ENCODE data around the gene MSANTD7. TPM values are rescaled to one million over a fixed set of nuclear protein-coding genes. Genes with fewer than 3 reads are reported as not detected.

Gene MSANTD7
- total and polyA plus RNA-seq, 9 of the 15 experiments (the other 6 are each of a cell fraction or from before 2014, with no cell fraction given) = 5.2 to 27.3 (median 23.6) TPM

- FAIRE-seq (no peak), DNase-seq (ENCODE audit: extremely low read depth in 1 of 4, low spot score in 3 of 4) (no peak), ATAC-seq (no peak)
- in situ Hi-C loops (cut with MboI) = no loop called here
- Histone ChIP-seq H3K4me1 (replicated peaks in 1 of 2; ENCODE audit: control insufficient read depth in 2 of 2, insufficient read depth in 2 of 2, low read length in 2 of 2) (peaks cover 8 to 18% of the 10 kb centered on the region in 2 experiments), H3K36me3 (ENCODE audit: control insufficient read depth, insufficient read depth, low read length) (peaks cover 57% of the 10 kb centered on the region), H3K9ac (ENCODE audit: insufficient read depth in 1 of 2, low read depth in 2 of 2, low read length in 2 of 2) (no peak overlapping the region), H3K9me1 (ENCODE audit: control insufficient read depth, insufficient read depth, low read length) (no peaks in the 10 kb centered on the region), H3K4me3 (no peak overlapping the region), H3K79me2 (ENCODE audit: control insufficient read depth, insufficient read depth, low read length) (peaks cover 73% of the 10 kb centered on the region), H3K27ac (ENCODE audit: extremely low read depth, low read depth, low read length) (no peak overlapping the region), H3K27me3 (ENCODE audit: control insufficient read depth in 2 of 2, insufficient read depth in 2 of 2, low read length in 2 of 2) (no peaks in the 10 kb centered on the region), H2AFZ (ENCODE audit: low read depth, low read length) (no peak overlapping the region), H3K4me2 (ENCODE audit: insufficient read depth, low read length) (no peak overlapping the region), H3K9me3 (replicated peaks; ENCODE audit: control insufficient read depth, insufficient read depth, low read depth, low read length) (no peaks in the 10 kb centered on the region), H4K20me1 (replicated peaks; ENCODE audit: control insufficient read depth, insufficient read depth, low read length) (peaks cover 7% of the 10 kb centered on the region; the same call in 1 of the 2 replicates)
- no TSS peak for BruUV-seq (replicated peaks)
- POLR2A ChIA-PET = interaction anchor here (1.2 kb wide), 1 partner anchor 113 kb away, joined by 3 read pairs; no protein-coding TSS in a partner anchor
- intact Hi-C loops (cut with micrococcal nuclease) = no loop called here
- 95% methylated on average over 2 of the region's 2 CpGs for WGBS (ENCODE audit: insufficient coverage, low coverage, missing lambda C conversion rate)
- CTCF ChIA-PET (ENCODE audit: low intra/inter-chr PET ratio) = no interaction called here
- TF ChIP-seq ZNF316 (IDR thresholded peaks at IDR 0.05) (peak; percentile 78), CBX5 (IDR thresholded peaks at IDR 0.05; ENCODE audit: borderline replicate concordance, low read depth) (no peak), ZNF354B (CRISPR knock-in tag; IDR thresholded peaks at IDR 0.05) (no peak), CHAMP1 (IDR thresholded peaks at IDR 0.05) (no peak), C11orf30 (IDR thresholded peaks at IDR 0.05; ENCODE audit: low read depth) (peak; percentile 43; the same call in 1 of the 2 replicates), MAFG (tag; conservative IDR thresholded peaks at IDR 0.05) (peak; percentile 24; the same call in 1 of the 2 replicates), ZNF217 (CRISPR knock-in tag; IDR thresholded peaks at IDR 0.05) (no peak)
- TF ChIP-seq, protein P1, sequence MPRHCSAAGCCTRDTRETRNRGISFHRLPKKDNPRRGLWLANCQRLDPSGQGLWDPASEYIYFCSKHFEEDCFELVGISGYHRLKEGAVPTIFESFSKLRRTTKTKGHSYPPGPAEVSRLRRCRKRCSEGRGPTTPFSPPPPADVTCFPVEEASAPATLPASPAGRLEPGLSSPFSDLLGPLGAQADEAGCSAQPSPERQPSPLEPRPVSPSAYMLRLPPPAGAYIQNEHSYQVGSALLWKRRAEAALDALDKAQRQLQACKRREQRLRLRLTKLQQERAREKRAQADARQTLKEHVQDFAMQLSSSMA (CRISPR knock-in tag; IDR thresholded peaks at IDR 0.05) = no peak
Measured at GRCh38 chr10:14840178-14840577, 2.1 kb downstream of the MSANTD7 start.

Measured in K562 (cell line).